ENCODE measurements around the gene USF1.
A peak's percentile ranks its signal among the peaks of the same experiment; 100 is the strongest.
"Not testable (repeated sequence)": the region's sequence is repeated elsewhere in the genome, so short reads cannot be mapped to it uniquely, and the experiment has no call there.

The USF1 gene

GRCh38 chr1:161051219-161051618 lies 5.4 kb upstream of the USF1 start:
- no peak for DNase-seq

GRCh38 chr1:161048949-161049722 lies 3.4 kb upstream of the USF1 start:
- no peak for DNase-seq

GRCh38 chr1:161047436-161048420 lies 2.0 kb upstream of the USF1 start:
- no peak for DNase-seq

- DNase-seq = no peak
These were observed 940 bp upstream of the USF1 start for GRCh38 chr1:161046605-161047228.

GRCh38 chr1:161044908-161045735 lies 655 bp downstream of the USF1 start:
- peak; percentile 95 for DNase-seq

GRCh38 chr1:161044535-161044907 lies 1.3 kb downstream of the USF1 start:
- no peak for DNase-seq

- no peak for DNase-seq
These were observed 6.2 kb downstream of the USF1 start for GRCh38 chr1:161039546-161039945.

GRCh38 chr1:161039154-161039545 lies 6.6 kb downstream of the USF1 start:
- no peak for DNase-seq

- DNase-seq = peak; percentile 75
These were observed 7.1 kb downstream of the USF1 start, which contains the start of gene TSTD1 for GRCh38 chr1:161038523-161039153. TSS of gene TSTD1 (minus strand) at chr1:161038964. CDS start at chr1:161038889, 75 bp downstream.

- DNase-seq = no peak
These were observed 7.9 kb downstream of the USF1 start for GRCh38 chr1:161037661-161038522.

GRCh38 chr1:161033751-161034150 lies 12.0 kb downstream of the USF1 start:
- no peak for DNase-seq

- no peak for DNase-seq
These were observed 13.4 kb downstream of the USF1 start for GRCh38 chr1:161032409-161032808.

GRCh38 chr1:161031874-161032273 lies 13.9 kb downstream of the USF1 start:
- DNase-seq = no peak

GRCh38 chr1:161029466-161029865 lies 16.3 kb downstream of the USF1 start:
- not testable (repeated sequence) for DNase-seq

- not testable (repeated sequence) for DNase-seq
These were observed 18.8 kb downstream of the USF1 start for GRCh38 chr1:161026954-161027353.

GRCh38 chr1:161022432-161022831 lies 23.3 kb downstream of the USF1 start:
- DNase-seq = not testable (repeated sequence)

- DNase-seq = no peak
These were observed 23.8 kb downstream of the USF1 start for GRCh38 chr1:161021970-161022353.

- DNase-seq = peak; percentile 83
These were observed 24.4 kb downstream of the USF1 start for GRCh38 chr1:161021165-161021969.

- peak; percentile 80 for DNase-seq
These were observed 25.1 kb downstream of the USF1 start, which contains the start of gene F11R for GRCh38 chr1:161020509-161021164. TSS of gene F11R (minus strand) at chr1:161021152. CDS start at chr1:161021073, 79 bp downstream.
